Measurements from ENCODE around the gene ZNF175.

ZNF175 gene

GRCh38 chr19:51548213-51548651, 22.9 kb upstream of the ZNF175 start:
- in situ Hi-C loops (cut with HindIII; ENCODE audit: low pct_ligation_motif_present, low pct_unique_long_range_greater_than_20kb, low sequenced_read_pairs): no loop called here
- no peak for DNase-seq

- no peak for DNase-seq
- in situ Hi-C loops (cut with HindIII; ENCODE audit: low pct_ligation_motif_present, low pct_unique_long_range_greater_than_20kb, low sequenced_read_pairs): no loop called here
Measured at GRCh38 chr19:51548891-51549305, 22.2 kb upstream of the ZNF175 start.

- no peak for DNase-seq
- in situ Hi-C loops (cut with HindIII; ENCODE audit: low pct_ligation_motif_present, low pct_unique_long_range_greater_than_20kb, low sequenced_read_pairs): no loop called here
Measured at GRCh38 chr19:51549533-51550324, 21.4 kb upstream of the ZNF175 start.

- in situ Hi-C loops (cut with HindIII; ENCODE audit: low pct_ligation_motif_present, low pct_unique_long_range_greater_than_20kb, low sequenced_read_pairs): no loop called here
- no peak for DNase-seq
Measured at GRCh38 chr19:51550848-51551672, 20.0 kb upstream of the ZNF175 start.

GRCh38 chr19:51551673-51552432, 19.2 kb upstream of the ZNF175 start:
- in situ Hi-C loops (cut with HindIII; ENCODE audit: low pct_ligation_motif_present, low pct_unique_long_range_greater_than_20kb, low sequenced_read_pairs): no loop called here
- no peak for DNase-seq

GRCh38 chr19:51552608-51552995, 18.5 kb upstream of the ZNF175 start:
- in situ Hi-C loops (cut with HindIII; ENCODE audit: low pct_ligation_motif_present, low pct_unique_long_range_greater_than_20kb, low sequenced_read_pairs): no loop called here
- no peak for DNase-seq

- in situ Hi-C loops (cut with HindIII; ENCODE audit: low pct_ligation_motif_present, low pct_unique_long_range_greater_than_20kb, low sequenced_read_pairs): no loop called here
- peak; percentile 55 for DNase-seq
Measured at GRCh38 chr19:51552996-51553725, 17.9 kb upstream of the ZNF175 start.

- no peak for DNase-seq
- in situ Hi-C loops (cut with HindIII; ENCODE audit: low pct_ligation_motif_present, low pct_unique_long_range_greater_than_20kb, low sequenced_read_pairs): no loop called here
Measured at GRCh38 chr19:51559240-51559639, 11.8 kb upstream of the ZNF175 start.

- in situ Hi-C loops (cut with HindIII; ENCODE audit: low pct_ligation_motif_present, low pct_unique_long_range_greater_than_20kb, low sequenced_read_pairs): no loop called here
- DNase-seq: no peak
Measured at GRCh38 chr19:51560339-51560738, 10.7 kb upstream of the ZNF175 start.

GRCh38 chr19:51564791-51565190, 6.3 kb upstream of the ZNF175 start:
- DNase-seq: no peak
- in situ Hi-C loops (cut with HindIII; ENCODE audit: low pct_ligation_motif_present, low pct_unique_long_range_greater_than_20kb, low sequenced_read_pairs): no loop called here

GRCh38 chr19:51565583-51565982, 5.5 kb upstream of the ZNF175 start:
- no peak for DNase-seq
- in situ Hi-C loops (cut with HindIII; ENCODE audit: low pct_ligation_motif_present, low pct_unique_long_range_greater_than_20kb, low sequenced_read_pairs): no loop called here

GRCh38 chr19:51566489-51567100, 4.5 kb upstream of the ZNF175 start:
- no peak for DNase-seq
- in situ Hi-C loops (cut with HindIII; ENCODE audit: low pct_ligation_motif_present, low pct_unique_long_range_greater_than_20kb, low sequenced_read_pairs): no loop called here

GRCh38 chr19:51567583-51567982, 3.5 kb upstream of the ZNF175 start:
- in situ Hi-C loops (cut with HindIII; ENCODE audit: low pct_ligation_motif_present, low pct_unique_long_range_greater_than_20kb, low sequenced_read_pairs): no loop called here
- no peak for DNase-seq

GRCh38 chr19:51568456-51568855, 2.6 kb upstream of the ZNF175 start:
- no peak for DNase-seq
- in situ Hi-C loops (cut with HindIII; ENCODE audit: low pct_ligation_motif_present, low pct_unique_long_range_greater_than_20kb, low sequenced_read_pairs): no loop called here

GRCh38 chr19:51571599-51571998, 516 bp downstream of the ZNF175 start:
- in situ Hi-C loops (cut with HindIII; ENCODE audit: low pct_ligation_motif_present, low pct_unique_long_range_greater_than_20kb, low sequenced_read_pairs): no loop called here
- DNase-seq: peak; percentile 2

- in situ Hi-C loops (cut with HindIII; ENCODE audit: low pct_ligation_motif_present, low pct_unique_long_range_greater_than_20kb, low sequenced_read_pairs): no loop called here
- no peak for DNase-seq
Measured at GRCh38 chr19:51572410-51572809, 1.3 kb downstream of the ZNF175 start.

GRCh38 chr19:51572908-51573307, 1.8 kb downstream of the ZNF175 start:
- DNase-seq: no peak
- in situ Hi-C loops (cut with HindIII; ENCODE audit: low pct_ligation_motif_present, low pct_unique_long_range_greater_than_20kb, low sequenced_read_pairs): no loop called here

- no peak for DNase-seq
- in situ Hi-C loops (cut with HindIII; ENCODE audit: low pct_ligation_motif_present, low pct_unique_long_range_greater_than_20kb, low sequenced_read_pairs): no loop called here
Measured at GRCh38 chr19:51573331-51573730, 2.2 kb downstream of the ZNF175 start.
